Activated CD4-positive, alpha-beta memory T cell treated with anti-CD3 and anti-CD28 coated beads, Interleukin-2, amount 10 ng/mL, durations not matched to agents 7 days and 5 days (primary cell): Measurements from ENCODE around the gene IRF5. TPM values are rescaled to one million over a fixed set of nuclear protein-coding genes. Genes with fewer than 3 reads are reported as not detected.
"Not testable (repeated sequence)": the region's sequence is repeated elsewhere in the genome, so short reads cannot be mapped to it uniquely, and the experiment has no call there.

ENCODE experiments used
- CTCF ChIA-PET: fragments of 350-600 bp; sonication (Branson Sonifier 250); formaldehyde crosslinking; loops from one replicate; lab custom pipeline; 2021; ENCODE audit warnings: antibody characterized with exemption, inconsistent platforms; lab: Charles Lee
- POLR2A ChIA-PET: fragments of 350-600 bp; sonication (Branson Sonifier 250); formaldehyde crosslinking; loops from one replicate; lab custom pipeline; 2021; ENCODE audit warnings: antibody characterized with exemption; lab: Charles Lee
- DNase-seq: peaks from one replicate; pipeline ENCODE4 v3.0.0-alpha.2; 2020
- H3K27ac Mint-ChIP-seq: one replicate; pipeline ENCODE4 v1.8.0; 2021; ENCODE audit warnings: mild to moderate bottlenecking, mixed read lengths
- H3K27me3 Mint-ChIP-seq: one replicate; pipeline ENCODE4 v1.8.0; 2021; ENCODE audit warnings: mixed read lengths
- H3K36me3 Mint-ChIP-seq: one replicate; pipeline ENCODE4 v1.8.0; 2021; ENCODE audit warnings: low read depth, mixed read lengths
- H3K4me1 Mint-ChIP-seq: one replicate; pipeline ENCODE4 v1.8.0; 2021; ENCODE audit warnings: mixed read lengths
- H3K4me3 Mint-ChIP-seq: one replicate; pipeline ENCODE4 v1.8.0; 2021; ENCODE audit warnings: mild to moderate bottlenecking, mixed read lengths
- H3K9me3 Mint-ChIP-seq: one replicate; pipeline ENCODE4 v1.8.0; 2021; ENCODE audit warnings: mixed read lengths
- total RNA-seq, 2 experiments: library from RNA; stranded (reverse); gene quantifications; one replicate each; pipeline ENCODE4 v1.2.3, GENCODE V29; 2021

IRF5 gene
- total RNA-seq, 2 experiments from 2014 or later: 25.5 to 28.6 TPM

DNA sequence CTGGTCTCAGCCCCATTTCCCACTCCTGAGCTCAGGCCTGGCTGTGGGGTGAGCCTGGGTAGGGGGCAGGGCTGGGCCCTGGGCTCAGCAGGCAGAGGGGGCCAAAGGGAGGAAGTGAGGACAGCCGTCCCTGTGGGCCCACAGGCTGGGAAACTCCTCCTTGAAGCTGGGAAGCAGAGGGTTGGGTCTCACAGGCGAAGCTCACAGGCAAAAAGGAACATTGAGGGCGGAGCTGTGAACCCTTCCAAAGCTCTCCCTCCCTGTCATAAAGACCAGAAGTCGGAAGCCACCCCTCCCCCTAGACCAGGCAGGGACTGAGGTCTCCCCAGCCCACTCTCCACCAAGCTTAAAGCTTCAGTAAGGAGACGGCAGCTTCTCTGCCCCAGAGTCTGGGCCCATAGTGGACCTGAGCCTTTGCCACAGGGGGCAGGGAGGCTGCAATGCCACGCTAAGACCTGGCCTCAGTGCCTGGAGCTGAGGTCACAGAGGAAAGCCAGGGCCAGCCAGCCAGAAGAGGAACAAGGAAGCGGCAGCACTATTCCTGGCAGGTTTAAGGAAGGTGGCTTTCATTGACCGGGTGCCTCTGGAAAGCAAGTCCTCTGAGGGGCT lies 26.2 kb upstream of the IRF5 start:
- no peaks in the 10 kb centered on the region for H3K36me3 Mint-ChIP-seq
- ChIA-PET POLR2A (interaction anchor here (1.1 kb wide), 1 partner anchor 22 kb away, joined by 3 read pairs; no protein-coding TSS in a partner anchor), CTCF (no interaction called here)
- peaks cover 52% of the 10 kb centered on the region for H3K27me3 Mint-ChIP-seq
- DNase-seq: no peak
- H3K27ac Mint-ChIP-seq: no peak overlapping the region
- no peaks in the 10 kb centered on the region for H3K9me3 Mint-ChIP-seq
- H3K4me1 Mint-ChIP-seq: peaks cover 4% of the 10 kb centered on the region
- H3K4me3 Mint-ChIP-seq: no peak overlapping the region

- ChIA-PET CTCF (no interaction called here), POLR2A (no interaction called here)
- Mint-ChIP-seq H3K9me3 (no peaks in the 10 kb centered on the region), H3K4me3 (no peak overlapping the region), H3K27me3 (peaks cover 59% of the 10 kb centered on the region), H3K4me1 (peaks cover 4% of the 10 kb centered on the region), H3K27ac (no peak overlapping the region), H3K36me3 (no peaks in the 10 kb centered on the region)
- DNase-seq: no peak
Observed at GRCh38 chr7:128912281-128912680, 25.4 kb upstream of the IRF5 start.

DNA sequence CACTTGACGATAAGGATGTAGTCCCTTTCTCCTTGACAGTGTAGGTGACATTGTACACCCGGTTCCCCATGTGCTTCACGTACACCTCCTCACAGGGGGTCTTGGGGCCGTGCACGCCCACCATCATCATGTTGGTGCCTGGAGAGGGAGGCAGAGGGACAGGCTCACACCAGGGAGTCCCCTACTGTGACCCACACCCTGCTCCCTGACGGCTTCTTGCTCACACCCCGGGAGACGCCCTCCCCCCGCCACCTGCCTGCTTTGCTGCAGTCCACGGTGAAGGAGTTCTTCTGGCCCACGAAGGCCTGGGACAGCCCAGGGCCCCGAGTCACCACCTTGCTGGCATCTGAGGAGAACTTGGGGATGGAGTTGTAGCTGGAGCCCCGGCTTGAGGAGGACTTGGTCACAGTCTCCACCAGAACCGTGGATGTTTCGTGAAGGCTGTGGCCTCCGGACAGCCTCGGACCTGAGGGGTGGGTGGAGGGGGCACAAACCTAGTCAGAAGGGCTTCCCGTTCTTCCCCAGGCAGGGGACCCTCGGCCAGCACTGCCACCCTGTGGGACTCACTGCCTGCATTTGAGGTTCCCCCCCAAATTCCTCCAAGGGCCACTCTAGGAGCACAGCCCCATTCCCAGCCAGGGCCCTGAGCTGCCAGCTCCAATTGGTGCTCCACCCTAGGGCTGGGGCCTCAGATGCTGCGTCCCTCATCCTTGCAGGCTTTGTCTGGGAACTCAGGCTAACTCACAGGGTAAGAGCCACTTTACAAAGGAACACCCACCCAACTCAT lies 24.8 kb upstream of the IRF5 start:
- H3K9me3 Mint-ChIP-seq, CTCF ChIA-PET, DNase-seq, H3K36me3 Mint-ChIP-seq, H3K4me1 Mint-ChIP-seq, POLR2A ChIA-PET, H3K4me3 Mint-ChIP-seq, H3K27ac Mint-ChIP-seq: not testable (repeated sequence)
- H3K27me3 Mint-ChIP-seq: peaks cover 58% of the 10 kb centered on the region

GRCh38 chr7:128913870-128914565 lies 23.7 kb upstream of the IRF5 start:
- POLR2A ChIA-PET: no interaction called here
- Mint-ChIP-seq H3K4me3 (no peak overlapping the region), H3K27me3 (peaks cover 60% of the 10 kb centered on the region), H3K27ac (no peak overlapping the region), H3K36me3 (no peaks in the 10 kb centered on the region), H3K9me3 (no peaks in the 10 kb centered on the region), H3K4me1 (peaks cover 4% of the 10 kb centered on the region)
- CTCF ChIA-PET: no interaction called here
- DNase-seq: no peak

GRCh38 chr7:128914566-128915151 lies 23.1 kb upstream of the IRF5 start:
- H3K36me3 Mint-ChIP-seq: no peaks in the 10 kb centered on the region

GRCh38 chr7:128915271-128915819 lies 22.4 kb upstream of the IRF5 start:
- Mint-ChIP-seq H3K27me3 (peaks cover 58% of the 10 kb centered on the region), H3K4me3 (no peak overlapping the region), H3K36me3 (no peaks in the 10 kb centered on the region), H3K9me3 (no peaks in the 10 kb centered on the region), H3K4me1 (peaks cover 4% of the 10 kb centered on the region), H3K27ac (no peak overlapping the region)
- ChIA-PET POLR2A (no interaction called here), CTCF (no interaction called here)
- no peak for DNase-seq

More at GRCh38 chr7:128914566-128915151, 23.1 kb upstream of the IRF5 start:
- H3K9me3 Mint-ChIP-seq: no peaks in the 10 kb centered on the region
- DNase-seq: no peak
- ChIA-PET CTCF (no interaction called here), POLR2A (no interaction called here)
- no peak overlapping the region for H3K4me3 Mint-ChIP-seq
- peaks cover 58% of the 10 kb centered on the region for H3K27me3 Mint-ChIP-seq
- peaks cover 4% of the 10 kb centered on the region for H3K4me1 Mint-ChIP-seq
- H3K27ac Mint-ChIP-seq: no peak overlapping the region

- Mint-ChIP-seq H3K27ac (no peak overlapping the region), H3K9me3 (no peaks in the 10 kb centered on the region), H3K4me3 (no peak overlapping the region), H3K4me1 (peaks cover 4% of the 10 kb centered on the region), H3K36me3 (no peaks in the 10 kb centered on the region), H3K27me3 (peaks cover 62% of the 10 kb centered on the region)
- CTCF ChIA-PET: interaction anchor here (0.7 kb wide), 1 partner anchor 175 kb away, joined by 3 read pairs; no protein-coding TSS in a partner anchor
- no peak for DNase-seq
- POLR2A ChIA-PET: no interaction called here
Observed at GRCh38 chr7:128915841-128916642, 21.7 kb upstream of the IRF5 start.

DNA sequence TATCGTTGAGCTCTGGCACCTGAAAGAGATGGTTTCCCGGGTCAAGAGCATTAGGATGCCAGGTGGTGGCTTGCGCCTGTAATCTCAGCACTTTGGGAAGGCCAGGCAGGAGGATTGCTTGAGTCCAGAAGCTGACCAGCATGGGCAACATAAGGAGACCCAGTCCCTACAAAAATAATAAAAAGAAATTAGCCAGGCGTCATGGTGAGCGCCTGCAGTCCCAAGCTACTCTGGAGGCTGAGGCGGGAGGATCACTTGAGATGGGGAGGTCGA lies 21.1 kb upstream of the IRF5 start:
- no peak overlapping the region for H3K4me3 Mint-ChIP-seq
- peaks cover 59% of the 10 kb centered on the region for H3K27me3 Mint-ChIP-seq
- ChIA-PET CTCF (no interaction called here), POLR2A (no interaction called here)
- no peak overlapping the region for H3K27ac Mint-ChIP-seq
- no peak for DNase-seq
- no peaks in the 10 kb centered on the region for H3K36me3 Mint-ChIP-seq
- no peaks in the 10 kb centered on the region for H3K9me3 Mint-ChIP-seq
- H3K4me1 Mint-ChIP-seq: peaks cover 4% of the 10 kb centered on the region

GRCh38 chr7:128917122-128917521 lies 20.6 kb upstream of the IRF5 start:
- POLR2A ChIA-PET: no interaction called here
- Mint-ChIP-seq H3K4me3 (no peak overlapping the region), H3K27ac (no peak overlapping the region), H3K4me1 (peaks cover 4% of the 10 kb centered on the region), H3K36me3 (no peaks in the 10 kb centered on the region), H3K9me3 (no peaks in the 10 kb centered on the region), H3K27me3 (peaks cover 55% of the 10 kb centered on the region)
- DNase-seq: no peak
- CTCF ChIA-PET: no interaction called here

DNA sequence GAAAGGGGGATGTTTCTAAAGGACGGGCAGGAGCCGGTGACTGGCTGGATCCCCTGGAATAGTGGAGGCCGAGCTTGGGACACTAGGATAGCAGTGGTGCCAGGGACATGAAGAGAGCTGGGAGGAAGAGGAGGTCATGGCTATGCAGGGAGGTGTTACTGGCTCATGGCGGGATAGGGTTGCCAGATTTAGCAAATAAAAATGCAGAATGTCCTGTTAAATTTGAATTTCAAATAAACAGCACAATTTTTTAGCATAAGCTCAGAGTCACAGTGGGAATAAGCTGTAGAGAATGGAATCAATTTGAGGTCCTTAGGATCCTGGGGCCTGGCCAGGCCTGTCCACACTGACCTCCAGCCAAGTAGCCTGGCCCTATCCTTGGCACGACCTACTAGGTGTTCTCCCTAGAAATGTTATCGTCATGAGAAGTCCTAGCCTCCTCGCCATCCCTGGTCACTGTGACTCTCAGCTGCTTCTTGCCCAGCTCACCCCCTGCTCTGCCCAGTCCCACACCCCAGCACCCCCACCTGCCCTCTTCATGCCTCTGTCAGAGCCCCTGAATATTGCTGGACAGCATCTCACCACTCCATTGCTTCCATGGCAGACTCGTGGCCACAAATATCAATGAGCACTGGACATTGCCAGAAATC lies 19.6 kb upstream of the IRF5 start:
- Mint-ChIP-seq H3K27me3 (peaks cover 52% of the 10 kb centered on the region), H3K27ac (no peak overlapping the region), H3K4me1 (peaks cover 4% of the 10 kb centered on the region), H3K36me3 (no peaks in the 10 kb centered on the region), H3K4me3 (no peak overlapping the region), H3K9me3 (no peaks in the 10 kb centered on the region)
- ChIA-PET POLR2A (no interaction called here), CTCF (no interaction called here)
- no peak for DNase-seq

- H3K27ac Mint-ChIP-seq: no peak overlapping the region
- H3K9me3 Mint-ChIP-seq: no peaks in the 10 kb centered on the region
- DNase-seq: no peak
- CTCF ChIA-PET: interaction anchor here (1.0 to 1.4 kb wide), 3 partner anchors 14 to 173 kb away, joined by 3 read pairs; no protein-coding TSS in a partner anchor
- no peak overlapping the region for H3K4me3 Mint-ChIP-seq
- POLR2A ChIA-PET: interaction anchor here (0.5 kb wide), 1 partner anchor 1111 kb away, joined by 3 read pairs; no protein-coding TSS in a partner anchor
- H3K4me1 Mint-ChIP-seq: peaks cover 4% of the 10 kb centered on the region
- peaks cover 52% of the 10 kb centered on the region for H3K27me3 Mint-ChIP-seq
- no peaks in the 10 kb centered on the region for H3K36me3 Mint-ChIP-seq
Observed at GRCh38 chr7:128919241-128919640, 18.5 kb upstream of the IRF5 start.
